Measurements from ENCODE around the gene DNASE1L3. TPM values are rescaled to one million over a fixed set of nuclear protein-coding genes. Genes with fewer than 3 reads are reported as not detected.

Gene DNASE1L3
- polyA plus RNA-seq, 2 of the 4 experiments (the other 2 are of a cell fraction): 0.19 TPM; not detected in 1

DNA sequence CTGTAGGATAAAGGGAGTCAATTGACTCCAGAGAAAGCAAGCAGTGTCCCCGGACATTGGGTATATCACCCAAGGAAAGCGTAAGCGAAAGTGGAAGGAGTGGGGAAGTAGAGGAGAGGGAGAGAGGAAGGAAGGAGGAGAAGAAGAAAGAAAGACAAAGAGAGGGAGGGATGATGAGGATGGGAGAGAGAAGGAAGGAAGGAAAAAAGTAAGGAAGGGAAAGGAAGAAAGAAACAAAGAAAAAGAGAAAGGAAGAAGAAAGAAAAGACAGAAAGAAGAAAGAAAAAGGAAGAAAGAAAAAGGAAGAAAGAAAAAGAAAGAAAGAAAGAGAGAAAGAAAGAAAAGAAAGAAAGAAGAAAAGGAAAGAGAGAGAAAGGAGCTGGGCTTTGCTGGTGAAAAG lies 839 bp downstream of the DNASE1L3 start:
- Histone ChIP-seq H3K4me1 (peaks cover 17% of the 10 kb centered on the region), H3K27ac (no peak overlapping the region), H3K9me3 (no peaks in the 10 kb centered on the region), H3K4me3 (no peak overlapping the region), H3K4me2 (no peak overlapping the region)
- TF ChIP-seq NPAS2 (CRISPR knock-in tag; IDR thresholded peaks at IDR 0.05; ENCODE audit: borderline replicate concordance) (no peak), ELK1 (IDR thresholded peaks at IDR 0.05; ENCODE audit: low read depth, low read length) (no peak), SREBF2 (IDR thresholded peaks at IDR 0.05) (no peak), HEYL (CRISPR knock-in tag; IDR thresholded peaks at IDR 0.05) (no peak), ESRRA (IDR thresholded peaks at IDR 0.05; ENCODE audit: borderline replicate concordance, low read length) (no peak), EP300 (IDR thresholded peaks at IDR 0.05) (no peak), JUN (IDR thresholded peaks at IDR 0.05) (no peak), CBX2 (IDR thresholded peaks at IDR 0.05; ENCODE audit: borderline replicate concordance, low read depth) (no peak), BHLHE40 (IDR thresholded peaks at IDR 0.05; ENCODE audit: low read depth, low read length) (no peak), HOXB13 (CRISPR knock-in tag; IDR thresholded peaks at IDR 0.05; ENCODE audit: low read depth) (no peak)
- TF ChIP-seq, protein P1, sequence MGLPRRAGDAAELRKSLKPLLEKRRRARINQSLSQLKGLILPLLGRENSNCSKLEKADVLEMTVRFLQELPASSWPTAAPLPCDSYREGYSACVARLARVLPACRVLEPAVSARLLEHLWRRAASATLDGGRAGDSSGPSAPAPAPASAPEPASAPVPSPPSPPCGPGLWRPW (IDR thresholded peaks at IDR 0.05): no peak
- ATAC-seq (no peak), DNase-seq (ENCODE audit: low read depth in 1 of 2, low spot score in 1 of 2) (no peak), FAIRE-seq (no peak)
- ChIA-PET POLR2A (no interaction called here), CTCF (interaction anchor here (1.4 kb wide), 1 partner anchor 26 kb away, joined by 3 read pairs; no protein-coding TSS in a partner anchor)
- 58% methylated on average over 3 of the region's 3 CpGs for WGBS (ENCODE audit: missing lambda C conversion rate)

- no peaks in the 10 kb centered on the region for H3K9me3 ChIP-seq
- ChIA-PET CTCF (interaction anchor here (0.7 to 2.5 kb wide), 5 partner anchors 9 to 99 kb away, joined by 3 to 14 read pairs (median 4); partner anchors contain the start of genes HTD2 and RPP14), POLR2A (no interaction called here)
- no peak overlapping the region for H3K4me2 ChIP-seq
- 50% methylated on average over 4 of the region's 4 CpGs for WGBS (ENCODE audit: missing lambda C conversion rate)
- no peak for TF ChIP-seq HOXA7 (CRISPR knock-in tag; IDR thresholded peaks at IDR 0.05)
- TF ChIP-seq CEBPB (IDR thresholded peaks at IDR 0.05): no peak
- TF ChIP-seq MAFK (IDR thresholded peaks at IDR 0.05; ENCODE audit: partially characterized antibody): no peak
- no peak for TF ChIP-seq HDAC2 (IDR thresholded peaks at IDR 0.05)
- TF ChIP-seq HOXB5 (CRISPR knock-in tag; IDR thresholded peaks at IDR 0.05): no peak
- TF ChIP-seq ESRRA (IDR thresholded peaks at IDR 0.05; ENCODE audit: borderline replicate concordance, low read length): no peak
- TF ChIP-seq, protein P2, sequence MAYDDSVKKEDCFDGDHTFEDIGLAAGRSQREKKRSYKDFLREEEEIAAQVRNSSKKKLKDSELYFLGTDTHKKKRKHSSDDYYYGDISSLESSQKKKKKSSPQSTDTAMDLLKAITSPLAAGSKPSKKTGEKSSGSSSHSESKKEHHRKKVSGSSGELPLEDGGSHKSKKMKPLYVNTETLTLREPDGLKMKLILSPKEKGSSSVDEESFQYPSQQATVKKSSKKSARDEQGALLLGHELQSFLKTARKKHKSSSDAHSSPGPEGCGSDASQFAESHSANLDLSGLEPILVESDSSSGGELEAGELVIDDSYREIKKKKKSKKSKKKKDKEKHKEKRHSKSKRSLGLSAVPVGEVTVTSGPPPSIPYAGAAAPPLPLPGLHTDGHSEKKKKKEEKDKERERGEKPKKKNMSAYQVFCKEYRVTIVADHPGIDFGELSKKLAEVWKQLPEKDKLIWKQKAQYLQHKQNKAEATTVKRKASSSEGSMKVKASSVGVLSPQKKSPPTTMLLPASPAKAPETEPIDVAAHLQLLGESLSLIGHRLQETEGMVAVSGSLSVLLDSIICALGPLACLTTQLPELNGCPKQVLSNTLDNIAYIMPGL (CRISPR knock-in tag; IDR thresholded peaks at IDR 0.05; ENCODE audit: borderline replicate concordance): no peak
- TF ChIP-seq RARB (CRISPR knock-in tag; IDR thresholded peaks at IDR 0.05): no peak
- no peak for TF ChIP-seq KDM5A (IDR thresholded peaks at IDR 0.05)
- no peak for FAIRE-seq
- peaks cover 10% of the 10 kb centered on the region; the same call in 2 of the 3 replicates for H3K4me1 ChIP-seq
- no peak overlapping the region for H3K4me3 ChIP-seq
- ATAC-seq: no peak
- no peak overlapping the region for H3K27ac ChIP-seq
- no peak for DNase-seq (ENCODE audit: low read depth in 1 of 2, low spot score in 1 of 2)
These were observed 2.8 kb downstream of the DNASE1L3 start for GRCh38 chr3:58207954-58208353.

DNA sequence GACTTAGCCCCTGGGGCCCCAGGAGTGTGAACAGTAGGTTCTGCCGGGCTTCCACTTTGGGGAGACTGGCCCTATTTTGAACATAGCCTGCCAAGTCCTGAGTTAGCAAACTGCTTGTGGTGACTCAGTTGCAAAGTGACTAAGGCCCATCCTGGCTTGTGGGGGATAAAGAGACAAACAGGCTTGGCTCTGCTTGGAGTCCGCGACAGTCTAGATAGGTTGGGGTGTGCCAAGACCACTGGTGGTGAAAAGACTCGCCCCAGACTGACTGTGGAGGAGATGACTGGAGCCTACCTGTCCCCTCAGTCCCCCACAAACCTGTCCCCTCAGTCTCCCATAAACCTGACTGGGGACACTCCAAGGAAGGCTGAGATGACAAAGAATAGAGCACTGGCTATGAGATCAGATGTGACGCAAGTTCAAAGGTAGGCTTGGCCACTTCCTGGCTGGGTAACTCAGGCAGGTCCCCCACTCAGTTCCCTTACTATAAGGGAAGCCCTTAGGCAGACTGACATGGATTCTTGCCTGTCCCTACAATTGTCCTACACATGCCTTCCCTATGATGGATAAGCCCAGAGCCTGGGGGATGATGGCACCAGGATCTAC lies 4.3 kb downstream of the DNASE1L3 start:
- ChIA-PET CTCF (interaction anchor here (2.1 to 5.3 kb wide), 3 partner anchors 11 to 18 kb away, joined by 12 to 28 read pairs (median 14); no protein-coding TSS in a partner anchor), POLR2A (no interaction called here)
- H3K4me2 ChIP-seq: 0 out of 3 replicates have a peak overlapping the region, but pooled peaks have one; percentile 7
- FAIRE-seq (no peak), ATAC-seq (peak; percentile 50 to 76), DNase-seq (ENCODE audit: low read depth in 1 of 2, low spot score in 1 of 2) (peak in 1 of 2 experiments; percentile 22)
- H3K4me1 ChIP-seq: peaks cover 10% of the 10 kb centered on the region; the same call in 2 of the 3 replicates
- no peaks in the 10 kb centered on the region for H3K9me3 ChIP-seq
- TF ChIP-seq JUNB (IDR thresholded peaks at IDR 0.05): no peak
- no peak for TF ChIP-seq HDAC2 (IDR thresholded peaks at IDR 0.05)
- TF ChIP-seq FOSB (CRISPR knock-in tag; IDR thresholded peaks at IDR 0.05): no peak
- no peak for TF ChIP-seq MAZ (IDR thresholded peaks at IDR 0.05; ENCODE audit: borderline replicate concordance, low read depth, low read length)
- no peak for TF ChIP-seq CBX2 (IDR thresholded peaks at IDR 0.05; ENCODE audit: borderline replicate concordance, low read depth)
- no peak for TF ChIP-seq TP53 (CRISPR knock-in tag; IDR thresholded peaks at IDR 0.05)
- peak overlapping the region in 1 of 2 experiments; percentile 49; a peak in 3 of 6 replicates for H3K27ac ChIP-seq
- WGBS (ENCODE audit: missing lambda C conversion rate): 61% methylated on average over 4 of the region's 5 CpGs
- no peak overlapping the region for H3K4me3 ChIP-seq

Data from A549 (cell line).